WTC11 (cell line): ENCODE results near the gene PRRT4.

Experiments
- ELF4 ChIP-seq: sonication (generic); formaldehyde crosslinking; IDR thresholded peaks from 2 replicates; pipeline ENCODE4 v1.8.1; 2022; ENCODE audit warnings: low read depth, mild to moderate bottlenecking, moderate library complexity, missing genetic modification reagents
- FOXP1 ChIP-seq: sonication (generic); formaldehyde crosslinking; IDR thresholded peaks from 2 replicates; pipeline ENCODE4 v1.8.0; 2022; ENCODE audit warnings: missing genetic modification reagents, mild to moderate bottlenecking, moderate library complexity, borderline replicate concordance
- GABPB1 ChIP-seq: sonication (generic); formaldehyde crosslinking; IDR thresholded peaks from 2 replicates; pipeline ENCODE4 v1.8.1; 2023; ENCODE audit warnings: mild to moderate bottlenecking, missing genetic modification reagents
- NFE2L1 ChIP-seq: sonication (generic); formaldehyde crosslinking; IDR thresholded peaks from 2 replicates; pipeline ENCODE4 v1.8.1; 2023; ENCODE audit warnings: missing genetic modification reagents
- NR1H2 ChIP-seq: sonication (generic); formaldehyde crosslinking; IDR thresholded peaks from 2 replicates; pipeline ENCODE4 v1.9.0; 2021; ENCODE audit warnings: mild to moderate bottlenecking, moderate library complexity, missing genetic modification reagents
- TEAD4 ChIP-seq: sonication (generic); formaldehyde crosslinking; IDR thresholded peaks from 2 replicates; pipeline ENCODE4 v1.8.0; 2022; ENCODE audit warnings: mild to moderate bottlenecking, missing genetic modification reagents
- TF ChIP-seq, protein P1 (sequence below): sonication (generic); formaldehyde crosslinking; IDR thresholded peaks from 2 replicates; pipeline ENCODE4 v1.8.1; 2022; ENCODE audit warnings: mild to moderate bottlenecking, missing genetic modification reagents, moderate library complexity, borderline replicate concordance
- TF ChIP-seq, protein P2 (sequence below): sonication (generic); formaldehyde crosslinking; conservative IDR thresholded peaks from 2 replicates; pipeline ENCODE4 v1.8.1; 2023; ENCODE audit warnings: mild to moderate bottlenecking, low read depth, missing genetic modification reagents, moderate library complexity
- TF ChIP-seq, protein P3 (sequence below): sonication (generic); formaldehyde crosslinking; IDR thresholded peaks from 2 replicates; pipeline ENCODE4 v1.8.0; 2022; ENCODE audit warnings: mild to moderate bottlenecking, missing genetic modification reagents
- TF ChIP-seq, protein P4 (sequence below): fragments of 200-600 bp; IDR thresholded peaks from 2 replicates; pipeline ENCODE4 v1.8.0; 2022; ENCODE audit warnings: antibody characterized with exemption
- TF ChIP-seq, protein P5 (sequence below): sonication (generic); formaldehyde crosslinking; IDR thresholded peaks from 2 replicates; pipeline ENCODE4 v1.8.1; 2023; ENCODE audit warnings: mild to moderate bottlenecking, moderate library complexity, missing genetic modification reagents
- TF ChIP-seq, protein P6 (sequence below): sonication (generic); formaldehyde crosslinking; IDR thresholded peaks from 2 replicates; pipeline ENCODE4 v1.8.1; 2023; ENCODE audit warnings: mild to moderate bottlenecking, missing genetic modification reagents, borderline replicate concordance
- TF ChIP-seq, protein P7 (sequence below): sonication (generic); formaldehyde crosslinking; IDR thresholded peaks from 2 replicates; pipeline ENCODE4 v1.8.0; 2022; ENCODE audit warnings: mild to moderate bottlenecking, missing genetic modification reagents

DNA sequence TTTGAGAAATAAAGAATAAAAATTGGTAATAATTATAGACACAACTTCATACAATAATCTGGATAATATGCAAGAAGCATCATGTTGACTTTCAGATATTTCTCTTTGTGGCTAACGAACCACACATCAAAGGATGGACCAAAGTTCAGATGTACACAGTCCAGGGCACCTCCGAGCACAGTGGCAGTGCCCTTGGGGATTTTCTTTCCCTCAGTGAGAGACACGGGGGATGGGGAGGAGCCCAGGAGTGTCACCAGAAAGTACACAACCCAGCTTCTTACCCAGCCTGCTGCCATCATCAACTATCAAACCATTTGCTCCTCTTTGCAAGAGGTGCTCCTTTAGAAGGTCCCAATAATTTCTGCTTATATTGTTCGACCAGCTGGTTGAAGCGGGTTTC is 51.0 kb downstream of the PRRT4 start:
- TF ChIP-seq, protein P1, sequence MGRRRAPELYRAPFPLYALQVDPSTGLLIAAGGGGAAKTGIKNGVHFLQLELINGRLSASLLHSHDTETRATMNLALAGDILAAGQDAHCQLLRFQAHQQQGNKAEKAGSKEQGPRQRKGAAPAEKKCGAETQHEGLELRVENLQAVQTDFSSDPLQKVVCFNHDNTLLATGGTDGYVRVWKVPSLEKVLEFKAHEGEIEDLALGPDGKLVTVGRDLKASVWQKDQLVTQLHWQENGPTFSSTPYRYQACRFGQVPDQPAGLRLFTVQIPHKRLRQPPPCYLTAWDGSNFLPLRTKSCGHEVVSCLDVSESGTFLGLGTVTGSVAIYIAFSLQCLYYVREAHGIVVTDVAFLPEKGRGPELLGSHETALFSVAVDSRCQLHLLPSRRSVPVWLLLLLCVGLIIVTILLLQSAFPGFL: no peak
- TF ChIP-seq, protein P2, sequence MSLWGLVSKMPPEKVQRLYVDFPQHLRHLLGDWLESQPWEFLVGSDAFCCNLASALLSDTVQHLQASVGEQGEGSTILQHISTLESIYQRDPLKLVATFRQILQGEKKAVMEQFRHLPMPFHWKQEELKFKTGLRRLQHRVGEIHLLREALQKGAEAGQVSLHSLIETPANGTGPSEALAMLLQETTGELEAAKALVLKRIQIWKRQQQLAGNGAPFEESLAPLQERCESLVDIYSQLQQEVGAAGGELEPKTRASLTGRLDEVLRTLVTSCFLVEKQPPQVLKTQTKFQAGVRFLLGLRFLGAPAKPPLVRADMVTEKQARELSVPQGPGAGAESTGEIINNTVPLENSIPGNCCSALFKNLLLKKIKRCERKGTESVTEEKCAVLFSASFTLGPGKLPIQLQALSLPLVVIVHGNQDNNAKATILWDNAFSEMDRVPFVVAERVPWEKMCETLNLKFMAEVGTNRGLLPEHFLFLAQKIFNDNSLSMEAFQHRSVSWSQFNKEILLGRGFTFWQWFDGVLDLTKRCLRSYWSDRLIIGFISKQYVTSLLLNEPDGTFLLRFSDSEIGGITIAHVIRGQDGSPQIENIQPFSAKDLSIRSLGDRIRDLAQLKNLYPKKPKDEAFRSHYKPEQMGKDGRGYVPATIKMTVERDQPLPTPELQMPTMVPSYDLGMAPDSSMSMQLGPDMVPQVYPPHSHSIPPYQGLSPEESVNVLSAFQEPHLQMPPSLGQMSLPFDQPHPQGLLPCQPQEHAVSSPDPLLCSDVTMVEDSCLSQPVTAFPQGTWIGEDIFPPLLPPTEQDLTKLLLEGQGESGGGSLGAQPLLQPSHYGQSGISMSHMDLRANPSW (CRISPR knock-in tag): no peak
- TF ChIP-seq, protein P3, sequence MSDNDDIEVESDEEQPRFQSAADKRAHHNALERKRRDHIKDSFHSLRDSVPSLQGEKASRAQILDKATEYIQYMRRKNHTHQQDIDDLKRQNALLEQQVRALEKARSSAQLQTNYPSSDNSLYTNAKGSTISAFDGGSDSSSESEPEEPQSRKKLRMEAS (CRISPR knock-in tag): no peak
- TF ChIP-seq, protein P4, sequence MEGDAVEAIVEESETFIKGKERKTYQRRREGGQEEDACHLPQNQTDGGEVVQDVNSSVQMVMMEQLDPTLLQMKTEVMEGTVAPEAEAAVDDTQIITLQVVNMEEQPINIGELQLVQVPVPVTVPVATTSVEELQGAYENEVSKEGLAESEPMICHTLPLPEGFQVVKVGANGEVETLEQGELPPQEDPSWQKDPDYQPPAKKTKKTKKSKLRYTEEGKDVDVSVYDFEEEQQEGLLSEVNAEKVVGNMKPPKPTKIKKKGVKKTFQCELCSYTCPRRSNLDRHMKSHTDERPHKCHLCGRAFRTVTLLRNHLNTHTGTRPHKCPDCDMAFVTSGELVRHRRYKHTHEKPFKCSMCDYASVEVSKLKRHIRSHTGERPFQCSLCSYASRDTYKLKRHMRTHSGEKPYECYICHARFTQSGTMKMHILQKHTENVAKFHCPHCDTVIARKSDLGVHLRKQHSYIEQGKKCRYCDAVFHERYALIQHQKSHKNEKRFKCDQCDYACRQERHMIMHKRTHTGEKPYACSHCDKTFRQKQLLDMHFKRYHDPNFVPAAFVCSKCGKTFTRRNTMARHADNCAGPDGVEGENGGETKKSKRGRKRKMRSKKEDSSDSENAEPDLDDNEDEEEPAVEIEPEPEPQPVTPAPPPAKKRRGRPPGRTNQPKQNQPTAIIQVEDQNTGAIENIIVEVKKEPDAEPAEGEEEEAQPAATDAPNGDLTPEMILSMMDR: no peak
- TF ChIP-seq, protein P5, sequence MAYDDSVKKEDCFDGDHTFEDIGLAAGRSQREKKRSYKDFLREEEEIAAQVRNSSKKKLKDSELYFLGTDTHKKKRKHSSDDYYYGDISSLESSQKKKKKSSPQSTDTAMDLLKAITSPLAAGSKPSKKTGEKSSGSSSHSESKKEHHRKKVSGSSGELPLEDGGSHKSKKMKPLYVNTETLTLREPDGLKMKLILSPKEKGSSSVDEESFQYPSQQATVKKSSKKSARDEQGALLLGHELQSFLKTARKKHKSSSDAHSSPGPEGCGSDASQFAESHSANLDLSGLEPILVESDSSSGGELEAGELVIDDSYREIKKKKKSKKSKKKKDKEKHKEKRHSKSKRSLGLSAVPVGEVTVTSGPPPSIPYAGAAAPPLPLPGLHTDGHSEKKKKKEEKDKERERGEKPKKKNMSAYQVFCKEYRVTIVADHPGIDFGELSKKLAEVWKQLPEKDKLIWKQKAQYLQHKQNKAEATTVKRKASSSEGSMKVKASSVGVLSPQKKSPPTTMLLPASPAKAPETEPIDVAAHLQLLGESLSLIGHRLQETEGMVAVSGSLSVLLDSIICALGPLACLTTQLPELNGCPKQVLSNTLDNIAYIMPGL (CRISPR knock-in tag): no peak
- TF ChIP-seq, protein P6, sequence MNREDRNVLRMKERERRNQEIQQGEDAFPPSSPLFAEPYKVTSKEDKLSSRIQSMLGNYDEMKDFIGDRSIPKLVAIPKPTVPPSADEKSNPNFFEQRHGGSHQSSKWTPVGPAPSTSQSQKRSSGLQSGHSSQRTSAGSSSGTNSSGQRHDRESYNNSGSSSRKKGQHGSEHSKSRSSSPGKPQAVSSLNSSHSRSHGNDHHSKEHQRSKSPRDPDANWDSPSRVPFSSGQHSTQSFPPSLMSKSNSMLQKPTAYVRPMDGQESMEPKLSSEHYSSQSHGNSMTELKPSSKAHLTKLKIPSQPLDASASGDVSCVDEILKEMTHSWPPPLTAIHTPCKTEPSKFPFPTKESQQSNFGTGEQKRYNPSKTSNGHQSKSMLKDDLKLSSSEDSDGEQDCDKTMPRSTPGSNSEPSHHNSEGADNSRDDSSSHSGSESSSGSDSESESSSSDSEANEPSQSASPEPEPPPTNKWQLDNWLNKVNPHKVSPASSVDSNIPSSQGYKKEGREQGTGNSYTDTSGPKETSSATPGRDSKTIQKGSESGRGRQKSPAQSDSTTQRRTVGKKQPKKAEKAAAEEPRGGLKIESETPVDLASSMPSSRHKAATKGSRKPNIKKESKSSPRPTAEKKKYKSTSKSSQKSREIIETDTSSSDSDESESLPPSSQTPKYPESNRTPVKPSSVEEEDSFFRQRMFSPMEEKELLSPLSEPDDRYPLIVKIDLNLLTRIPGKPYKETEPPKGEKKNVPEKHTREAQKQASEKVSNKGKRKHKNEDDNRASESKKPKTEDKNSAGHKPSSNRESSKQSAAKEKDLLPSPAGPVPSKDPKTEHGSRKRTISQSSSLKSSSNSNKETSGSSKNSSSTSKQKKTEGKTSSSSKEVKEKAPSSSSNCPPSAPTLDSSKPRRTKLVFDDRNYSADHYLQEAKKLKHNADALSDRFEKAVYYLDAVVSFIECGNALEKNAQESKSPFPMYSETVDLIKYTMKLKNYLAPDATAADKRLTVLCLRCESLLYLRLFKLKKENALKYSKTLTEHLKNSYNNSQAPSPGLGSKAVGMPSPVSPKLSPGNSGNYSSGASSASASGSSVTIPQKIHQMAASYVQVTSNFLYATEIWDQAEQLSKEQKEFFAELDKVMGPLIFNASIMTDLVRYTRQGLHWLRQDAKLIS (CRISPR knock-in tag): no peak
- TF ChIP-seq FOXP1 (no peak), ELF4 (no peak), NR1H2 (CRISPR knock-in tag) (no peak), TEAD4 (CRISPR knock-in tag) (no peak), GABPB1 (CRISPR knock-in tag) (no peak), NFE2L1 (no peak)
- TF ChIP-seq, protein P7, sequence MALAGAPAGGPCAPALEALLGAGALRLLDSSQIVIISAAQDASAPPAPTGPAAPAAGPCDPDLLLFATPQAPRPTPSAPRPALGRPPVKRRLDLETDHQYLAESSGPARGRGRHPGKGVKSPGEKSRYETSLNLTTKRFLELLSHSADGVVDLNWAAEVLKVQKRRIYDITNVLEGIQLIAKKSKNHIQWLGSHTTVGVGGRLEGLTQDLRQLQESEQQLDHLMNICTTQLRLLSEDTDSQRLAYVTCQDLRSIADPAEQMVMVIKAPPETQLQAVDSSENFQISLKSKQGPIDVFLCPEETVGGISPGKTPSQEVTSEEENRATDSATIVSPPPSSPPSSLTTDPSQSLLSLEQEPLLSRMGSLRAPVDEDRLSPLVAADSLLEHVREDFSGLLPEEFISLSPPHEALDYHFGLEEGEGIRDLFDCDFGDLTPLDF (CRISPR knock-in tag): no peak
